AG09309 (cell line): Measurements from ENCODE around the gene IP6K1.
"Not testable (repeated sequence)": the region's sequence is repeated elsewhere in the genome, so short reads cannot be mapped to it uniquely, and the experiment has no call there.

Experiments
- DNase-seq: peaks from one replicate; pipeline ENCODE4 v3.0.0-alpha.2; 2010; ENCODE audit warnings: low read depth
- H3K4me3 ChIP-seq: 2 replicates; pipeline ENCODE4 v1.5.1; 2011; ENCODE audit warnings: mild to moderate bottlenecking, low read depth, low read length, moderate library complexity; ENCODE audit not compliant: control insufficient read depth
- TF ChIP-seq, protein P1 (sequence below): IDR thresholded peaks from 2 replicates; pipeline ENCODE4 v1.5.1; 2011; ENCODE audit warnings: mild to moderate bottlenecking, low read depth, low read length, inconsistent platforms; ENCODE audit not compliant: insufficient read depth, control insufficient read depth; ENCODE audit errors: missing control alignments

The IP6K1 gene

DNA sequence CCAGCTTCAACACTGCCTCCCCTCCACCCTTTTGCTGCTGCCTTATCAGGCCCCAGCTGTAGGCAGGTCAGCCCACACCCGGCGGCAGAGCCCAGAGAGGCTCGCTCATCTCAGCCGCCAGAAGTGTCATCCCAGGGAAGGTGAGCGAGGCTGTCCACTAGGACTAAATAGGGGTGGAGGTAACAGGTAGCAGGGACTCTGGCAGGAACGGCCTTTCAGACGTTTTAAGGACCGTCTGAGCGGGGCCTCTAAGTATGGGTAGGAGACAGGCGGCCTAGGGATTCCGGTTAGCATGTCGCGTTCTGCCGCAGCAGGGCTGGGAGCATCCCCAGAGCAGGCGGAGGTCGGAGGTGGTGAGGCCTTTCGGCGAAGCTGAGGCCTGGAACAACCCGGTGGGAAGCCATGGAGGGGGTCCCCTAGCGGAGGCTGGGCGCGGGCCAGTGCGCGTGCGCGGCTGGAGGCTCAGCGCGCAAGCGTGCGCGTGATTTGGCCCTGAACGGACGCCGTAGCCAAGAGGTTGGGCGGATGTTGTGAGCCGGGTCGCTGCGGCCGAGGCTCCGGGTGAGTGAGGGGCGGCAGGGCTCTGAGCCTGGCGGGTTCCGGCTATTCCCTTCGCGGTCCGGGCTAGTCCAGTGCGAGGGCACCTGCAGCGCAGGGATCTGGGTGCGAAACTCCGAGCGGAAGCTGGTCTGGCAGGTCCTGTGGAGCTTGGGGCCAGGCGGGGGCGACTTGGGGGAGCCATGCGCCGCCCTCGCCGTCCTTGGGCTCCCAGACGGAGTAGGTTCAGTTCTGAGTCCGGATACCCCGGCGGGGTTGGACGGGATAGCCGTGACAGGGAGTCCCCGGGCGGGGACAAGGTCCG is 97.1 kb downstream of the IP6K1 start, which contains the start of the genes MST1 and RNF123:
MST1 (minus strand) TSS at position 429 of the 862 bp plus-strand sequence. CDS start 783 bp downstream, outside the sequence.
RNF123 (plus strand) TSS at position 512 of the 862 bp plus-strand sequence. CDS start 1,609 bp downstream, outside the sequence.
- H3K4me3 ChIP-seq, result peak within 1 kb of the TSS; percentile 99
- DNase-seq, result peak; percentile 43
- TF ChIP-seq, protein P1, sequence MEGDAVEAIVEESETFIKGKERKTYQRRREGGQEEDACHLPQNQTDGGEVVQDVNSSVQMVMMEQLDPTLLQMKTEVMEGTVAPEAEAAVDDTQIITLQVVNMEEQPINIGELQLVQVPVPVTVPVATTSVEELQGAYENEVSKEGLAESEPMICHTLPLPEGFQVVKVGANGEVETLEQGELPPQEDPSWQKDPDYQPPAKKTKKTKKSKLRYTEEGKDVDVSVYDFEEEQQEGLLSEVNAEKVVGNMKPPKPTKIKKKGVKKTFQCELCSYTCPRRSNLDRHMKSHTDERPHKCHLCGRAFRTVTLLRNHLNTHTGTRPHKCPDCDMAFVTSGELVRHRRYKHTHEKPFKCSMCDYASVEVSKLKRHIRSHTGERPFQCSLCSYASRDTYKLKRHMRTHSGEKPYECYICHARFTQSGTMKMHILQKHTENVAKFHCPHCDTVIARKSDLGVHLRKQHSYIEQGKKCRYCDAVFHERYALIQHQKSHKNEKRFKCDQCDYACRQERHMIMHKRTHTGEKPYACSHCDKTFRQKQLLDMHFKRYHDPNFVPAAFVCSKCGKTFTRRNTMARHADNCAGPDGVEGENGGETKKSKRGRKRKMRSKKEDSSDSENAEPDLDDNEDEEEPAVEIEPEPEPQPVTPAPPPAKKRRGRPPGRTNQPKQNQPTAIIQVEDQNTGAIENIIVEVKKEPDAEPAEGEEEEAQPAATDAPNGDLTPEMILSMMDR, result peak; percentile 45

DNA sequence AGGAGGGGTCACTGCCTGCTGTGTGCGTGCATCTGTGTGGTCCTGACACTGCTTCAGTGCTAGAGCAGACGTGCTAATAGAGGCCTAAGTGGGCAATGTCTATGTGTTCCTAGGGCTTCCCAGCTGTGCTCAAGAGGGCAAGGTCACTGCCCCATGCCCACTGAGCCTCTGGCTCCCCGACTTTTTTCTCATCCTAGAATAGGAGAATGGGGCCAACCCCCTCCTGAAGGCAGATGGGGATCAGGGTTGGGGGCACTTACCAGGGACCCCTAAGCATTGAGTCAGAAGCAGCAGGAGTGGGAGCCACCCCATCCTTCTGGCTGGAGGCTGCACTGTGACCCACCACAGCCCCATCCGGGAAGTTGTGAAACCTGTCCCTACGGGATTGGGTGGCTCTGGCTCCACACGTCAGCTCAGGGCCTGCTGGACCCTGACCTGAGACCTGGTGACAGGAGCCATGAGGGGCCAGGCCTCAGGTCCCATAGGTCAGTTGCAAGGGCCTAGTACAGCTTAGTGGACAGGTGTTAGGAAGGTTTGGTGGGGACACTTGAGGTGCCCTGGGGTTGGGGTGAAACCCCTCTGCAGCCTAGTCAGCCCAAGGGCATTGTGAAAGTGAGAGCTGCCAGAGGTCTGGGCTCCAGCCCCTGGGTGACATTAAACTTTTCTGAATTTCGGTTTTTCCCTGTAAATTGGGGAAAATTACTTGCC is 97.8 kb downstream of the IP6K1 start:
- not testable (repeated sequence) for DNase-seq
- peak overlapping the region; percentile 99 for H3K4me3 ChIP-seq

DNA sequence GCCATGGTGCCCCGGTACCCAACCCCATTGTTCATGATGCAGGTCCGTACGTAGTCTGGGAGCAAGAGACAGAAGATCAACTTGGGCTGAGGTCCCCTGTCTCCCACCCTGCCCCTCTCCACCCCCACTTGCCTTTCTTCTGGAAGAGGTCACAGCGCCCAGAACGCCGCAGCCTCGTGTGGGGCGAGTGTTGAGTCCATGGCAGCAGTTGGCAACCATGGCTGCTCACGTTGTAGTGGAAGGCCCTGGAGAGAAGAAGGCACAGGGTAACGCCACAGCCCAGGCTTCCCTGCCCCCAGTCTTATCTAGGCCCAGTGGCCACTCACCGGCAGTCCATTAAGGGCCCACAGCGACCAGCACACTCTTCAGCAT is 98.9 kb downstream of the IP6K1 start:
- H3K4me3 ChIP-seq, result not testable (repeated sequence)

DNA sequence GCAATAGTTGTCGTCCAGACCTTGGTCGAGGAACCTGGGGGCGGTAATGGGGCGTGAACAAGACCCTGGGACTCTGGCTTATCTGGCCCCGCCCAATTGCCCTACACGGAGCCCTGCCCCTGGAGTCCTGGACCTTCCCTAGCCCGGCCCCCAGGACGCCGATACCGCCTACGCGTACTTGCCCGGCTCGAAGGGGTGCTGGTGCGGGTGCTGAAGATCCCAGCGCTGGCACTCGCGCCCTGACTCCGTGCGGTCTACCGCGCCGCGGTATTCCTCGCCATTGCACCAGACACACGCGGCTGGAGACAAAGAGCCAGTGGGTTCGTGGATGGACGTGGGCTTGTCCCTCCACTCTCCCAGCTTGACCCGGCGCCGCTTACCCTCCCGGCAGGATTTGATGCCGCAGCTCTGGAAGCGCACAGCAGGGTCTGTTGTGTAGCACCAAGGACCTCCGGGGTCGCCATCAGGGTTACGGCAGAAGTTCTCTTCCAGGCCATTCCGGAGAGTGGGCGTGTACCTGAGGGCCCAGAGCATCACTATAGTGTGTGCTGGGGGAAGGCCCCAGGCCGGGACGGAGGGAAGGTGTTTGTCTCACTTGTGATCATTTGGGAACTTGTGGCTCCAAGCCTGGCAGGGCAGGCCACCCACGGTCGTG is 99.4 kb downstream of the IP6K1 start:
- peak overlapping the region; percentile 29 for H3K4me3 ChIP-seq
- not testable (repeated sequence) for DNase-seq

More for the DNA sequence above, 98.9 kb downstream of the IP6K1 start:
- DNase-seq, result not testable (repeated sequence)

DNA sequence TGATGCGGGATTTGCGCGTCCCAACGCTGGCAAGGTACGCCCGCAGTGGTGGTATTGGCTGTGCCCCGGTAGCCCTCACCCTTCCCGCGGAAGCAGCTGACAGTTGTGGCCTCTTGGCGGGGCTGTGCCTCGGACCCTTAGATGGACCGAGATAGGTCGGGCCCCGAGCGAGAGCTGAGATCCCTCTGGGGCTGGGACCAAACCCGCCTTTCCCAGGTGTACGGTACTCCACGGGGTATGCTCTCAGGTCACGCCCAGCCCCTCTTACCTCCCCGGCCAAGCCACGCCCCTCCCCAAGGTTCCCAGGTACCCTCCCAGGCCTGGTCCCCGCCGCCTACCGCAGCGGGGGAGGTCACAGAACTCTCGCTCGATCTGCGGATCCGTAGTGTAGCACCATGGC is 100.0 kb downstream of the IP6K1 start:
- H3K4me3 ChIP-seq, result peak overlapping the region; percentile 29
- not testable (repeated sequence) for DNase-seq

DNA sequence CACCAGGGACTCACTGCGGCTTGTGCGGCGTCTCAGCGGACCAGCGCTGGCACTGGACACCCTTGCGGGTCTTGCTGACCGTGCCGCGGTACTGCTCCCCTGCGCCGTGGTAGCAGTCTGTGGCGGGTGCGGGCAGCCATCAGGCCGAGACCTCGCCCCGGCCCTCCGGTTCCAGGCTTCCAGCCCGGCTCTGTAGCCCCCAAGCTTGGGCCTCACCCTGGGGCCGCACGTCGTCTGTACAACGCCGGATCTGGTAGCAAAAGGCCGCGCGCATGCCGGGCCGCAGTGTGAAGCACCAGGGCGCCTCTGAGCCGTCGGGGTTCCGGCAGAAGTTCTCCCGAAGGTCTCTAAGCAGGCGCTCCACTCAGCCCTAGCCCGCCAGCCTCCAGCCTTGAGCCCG is 100.5 kb downstream of the IP6K1 start:
- H3K4me3 ChIP-seq, DNase-seq: not testable (repeated sequence)

DNA sequence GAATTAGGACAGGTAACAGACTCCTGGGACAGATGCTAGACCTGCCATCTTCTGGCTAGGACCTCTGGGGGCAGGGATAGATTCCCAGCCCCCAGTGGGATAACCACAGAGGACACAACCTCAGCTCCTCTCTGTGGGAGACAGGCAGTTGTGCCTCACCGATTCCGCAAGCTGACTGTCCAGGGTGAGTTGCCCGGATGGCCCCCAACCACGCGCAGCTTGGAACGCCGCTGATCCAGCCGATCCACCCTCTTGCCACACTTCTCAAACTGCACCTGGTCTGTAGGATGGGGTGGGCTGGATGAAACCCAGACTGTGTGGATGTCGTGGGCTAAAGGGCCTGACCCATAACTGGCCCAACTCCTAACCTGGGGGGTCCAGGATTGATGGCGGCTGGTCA is 101.2 kb downstream of the IP6K1 start:
- not testable (repeated sequence) for H3K4me3 ChIP-seq

DNA sequence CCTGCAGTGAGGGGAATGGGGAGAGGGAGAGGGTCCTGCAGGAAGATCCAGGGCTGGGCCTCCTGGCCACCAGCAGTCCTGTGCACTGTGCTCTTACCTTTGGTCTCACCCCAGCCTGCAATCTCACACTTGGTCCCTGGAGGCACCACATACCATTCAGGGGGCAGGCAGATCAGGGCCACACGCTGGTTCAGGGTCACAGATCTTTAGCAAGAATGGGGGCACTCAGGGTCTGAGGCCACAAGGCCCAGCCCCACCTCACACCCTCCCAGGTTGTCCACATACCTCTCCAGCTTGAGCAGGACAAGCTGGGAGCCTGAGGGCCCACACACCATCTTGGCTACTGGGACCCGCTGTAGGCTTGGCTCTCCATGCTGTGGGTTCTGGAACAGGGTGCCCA is 101.9 kb downstream of the IP6K1 start:
- not testable (repeated sequence) for H3K4me3 ChIP-seq

More for the DNA sequence above, 101.2 kb downstream of the IP6K1 start:
- DNase-seq, result not testable (repeated sequence)

DNA sequence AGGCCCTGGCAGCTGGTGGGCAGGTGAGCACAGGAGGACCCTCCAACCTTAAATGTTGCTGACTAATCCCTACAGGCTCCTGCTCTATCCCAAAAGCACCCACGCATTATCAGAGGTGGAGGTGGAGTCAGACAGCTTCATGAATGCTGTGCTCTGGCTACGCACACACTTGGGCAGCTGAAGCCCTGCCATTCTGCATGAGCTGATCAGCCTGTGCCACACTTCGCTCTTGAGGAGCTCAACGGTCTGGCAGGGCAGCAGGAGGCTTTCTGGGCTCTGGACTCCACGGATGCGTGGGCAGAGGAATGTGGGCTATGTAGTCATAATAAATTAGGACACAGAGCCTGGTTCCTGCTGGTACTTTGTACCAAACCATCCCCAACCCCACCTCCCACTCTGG is 103.2 kb downstream of the IP6K1 start:
- TF ChIP-seq, protein P1, result no peak
- H3K4me3 ChIP-seq, result no peak overlapping the region
- no peak for DNase-seq

More for the DNA sequence above, 101.9 kb downstream of the IP6K1 start:
- not testable (repeated sequence) for DNase-seq

DNA sequence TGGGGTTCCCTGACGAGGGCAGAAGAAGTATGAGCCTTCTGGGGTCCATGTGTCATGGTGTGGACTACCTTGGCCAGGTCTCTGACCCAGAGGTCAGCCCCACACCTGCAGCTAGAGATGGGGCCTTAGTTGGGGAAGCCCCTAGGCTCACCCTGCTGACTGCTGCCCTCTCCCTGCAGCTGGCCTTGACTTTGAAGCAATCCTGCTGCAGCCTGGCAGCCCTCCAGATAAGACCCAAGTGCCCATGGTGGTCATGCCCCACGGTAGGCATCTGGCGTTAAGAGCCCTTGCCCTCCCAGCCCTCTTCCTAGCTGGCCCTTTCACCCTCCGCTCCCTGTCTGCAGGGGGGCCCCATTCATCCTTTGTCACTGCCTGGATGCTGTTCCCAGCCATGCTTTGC is 104.8 kb downstream of the IP6K1 start:
- DNase-seq, result no peak
- H3K4me3 ChIP-seq, result no peak overlapping the region
- TF ChIP-seq, protein P1, result no peak
